Measurements from ENCODE around the gene NIM1K.
"Not testable (repeated sequence)": the region's sequence is repeated elsewhere in the genome, so short reads cannot be mapped to it uniquely, and the experiment has no call there.

NIM1K gene

GRCh38 chr5:43230707-43231106 is 38.7 kb downstream of the NIM1K start:
- DNase-seq (ENCODE audit: low read depth), result no peak

- DNase-seq (ENCODE audit: low read depth), result no peak
Measured at GRCh38 chr5:43231977-43232376, 40.0 kb downstream of the NIM1K start.

- DNase-seq (ENCODE audit: low read depth), result no peak
Measured at GRCh38 chr5:43232943-43233833, 41.2 kb downstream of the NIM1K start.

GRCh38 chr5:43233946-43234345 is 41.9 kb downstream of the NIM1K start:
- DNase-seq (ENCODE audit: low read depth), result no peak

DNA sequence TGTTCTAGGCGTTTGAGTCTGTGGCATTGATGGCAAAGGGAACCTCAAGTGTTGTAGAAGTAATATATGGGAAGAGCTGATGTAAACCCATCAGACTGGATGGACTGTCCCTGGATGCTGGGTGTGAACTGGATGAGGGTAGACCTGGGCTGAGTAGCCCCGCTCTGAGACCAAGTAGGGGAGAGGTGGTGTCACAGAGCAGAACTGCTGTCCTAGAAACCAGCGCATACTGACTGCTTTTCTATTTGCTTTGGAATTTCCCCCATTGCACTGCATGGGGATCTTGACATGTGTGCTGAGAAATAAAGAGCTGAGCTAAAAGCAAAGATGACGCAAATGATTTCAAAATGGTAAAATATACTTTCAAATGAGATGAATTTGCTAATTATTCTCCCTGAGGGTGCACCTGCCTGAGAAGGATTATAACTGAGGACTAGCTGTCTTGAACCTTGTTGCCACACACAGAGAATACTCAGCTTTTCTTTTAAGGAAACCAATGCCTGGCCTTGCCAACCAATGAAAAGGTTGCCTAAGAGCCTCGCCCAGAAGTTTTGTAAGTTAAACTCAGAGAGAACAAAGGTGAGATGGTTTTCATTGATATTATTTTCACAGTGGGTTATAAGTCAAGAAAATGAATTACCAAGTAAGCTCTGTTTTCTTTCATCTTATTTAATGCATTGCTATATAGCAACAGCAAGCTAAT is 44.8 kb downstream of the NIM1K start:
- no peak for DNase-seq (ENCODE audit: low read depth)

DNA sequence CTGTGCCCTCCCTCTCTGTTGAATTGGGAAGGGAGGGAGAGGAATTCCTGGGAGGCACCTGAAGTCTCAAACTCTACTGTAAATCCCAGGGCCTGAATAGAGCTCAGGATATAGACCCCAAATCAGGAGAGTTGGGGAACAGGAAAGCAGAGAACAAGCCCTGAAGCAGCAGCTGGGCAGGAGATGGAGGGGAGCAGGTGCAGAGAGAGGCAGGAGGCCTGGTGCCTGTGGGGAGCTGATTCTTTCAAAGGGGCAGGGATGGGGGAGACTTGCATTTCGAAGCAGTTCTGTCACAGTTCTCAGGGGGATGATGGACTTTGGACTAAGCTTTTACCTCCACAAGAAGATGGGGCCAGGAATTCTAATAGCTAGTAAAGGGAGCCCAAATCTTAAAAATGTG is 50.2 kb downstream of the NIM1K start:
- no peak for DNase-seq (ENCODE audit: low read depth)

DNA sequence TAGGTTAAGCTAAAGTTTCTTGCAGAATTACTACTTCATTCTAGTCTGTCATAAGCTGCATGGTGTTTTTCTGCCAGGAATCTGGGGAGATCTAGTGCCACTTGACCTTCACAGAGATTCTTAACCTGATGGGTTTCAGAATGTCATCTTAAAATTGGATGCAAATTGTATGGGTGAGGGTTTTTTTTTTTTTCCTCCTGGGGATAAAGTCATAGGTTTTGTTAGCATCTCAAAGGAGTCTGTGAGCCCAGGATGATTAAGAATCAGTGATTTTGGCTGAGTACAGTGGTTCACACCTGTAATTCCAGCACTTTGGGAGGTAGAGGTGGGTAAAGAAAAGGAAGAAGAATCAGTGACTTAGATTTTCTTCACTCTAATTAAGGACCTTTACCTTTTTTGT is 51.2 kb downstream of the NIM1K start:
- DNase-seq (ENCODE audit: low read depth), result no peak

DNA sequence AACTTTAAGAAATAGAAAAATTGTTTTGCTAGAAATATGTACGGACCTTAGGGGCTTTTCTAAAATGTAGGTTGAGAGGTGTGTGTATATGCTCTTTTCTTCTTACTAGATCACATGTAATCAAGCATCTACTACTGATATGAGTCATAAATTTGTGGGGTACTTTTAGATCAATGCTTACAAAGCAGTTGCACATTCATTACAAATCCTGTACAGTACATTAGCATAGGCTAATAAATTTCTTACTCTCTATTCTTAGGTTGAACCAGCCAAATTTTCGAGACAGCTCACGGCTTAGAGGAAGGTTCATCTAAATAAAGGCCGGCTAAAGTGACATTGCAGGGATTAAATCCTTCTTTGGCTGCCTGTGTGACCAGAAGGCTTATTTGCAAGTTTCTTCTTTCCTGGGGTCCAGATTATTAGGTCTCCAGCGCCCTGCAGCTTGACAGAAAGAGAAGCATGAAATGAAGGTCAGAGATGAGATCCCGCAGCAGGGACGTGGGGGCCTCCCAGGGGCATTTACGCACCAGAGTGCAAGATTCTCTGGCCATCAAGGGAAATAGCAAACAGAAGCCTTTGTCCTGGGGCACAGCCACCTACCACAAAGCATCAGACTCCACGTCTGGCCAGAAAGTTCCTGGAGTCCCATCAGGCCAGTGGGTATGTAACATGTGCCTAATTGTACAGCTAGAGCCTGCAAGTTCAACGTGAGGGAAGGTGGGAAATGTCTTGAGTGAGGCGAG is 53.0 kb downstream of the NIM1K start:
- no peak for DNase-seq (ENCODE audit: low read depth)

DNA sequence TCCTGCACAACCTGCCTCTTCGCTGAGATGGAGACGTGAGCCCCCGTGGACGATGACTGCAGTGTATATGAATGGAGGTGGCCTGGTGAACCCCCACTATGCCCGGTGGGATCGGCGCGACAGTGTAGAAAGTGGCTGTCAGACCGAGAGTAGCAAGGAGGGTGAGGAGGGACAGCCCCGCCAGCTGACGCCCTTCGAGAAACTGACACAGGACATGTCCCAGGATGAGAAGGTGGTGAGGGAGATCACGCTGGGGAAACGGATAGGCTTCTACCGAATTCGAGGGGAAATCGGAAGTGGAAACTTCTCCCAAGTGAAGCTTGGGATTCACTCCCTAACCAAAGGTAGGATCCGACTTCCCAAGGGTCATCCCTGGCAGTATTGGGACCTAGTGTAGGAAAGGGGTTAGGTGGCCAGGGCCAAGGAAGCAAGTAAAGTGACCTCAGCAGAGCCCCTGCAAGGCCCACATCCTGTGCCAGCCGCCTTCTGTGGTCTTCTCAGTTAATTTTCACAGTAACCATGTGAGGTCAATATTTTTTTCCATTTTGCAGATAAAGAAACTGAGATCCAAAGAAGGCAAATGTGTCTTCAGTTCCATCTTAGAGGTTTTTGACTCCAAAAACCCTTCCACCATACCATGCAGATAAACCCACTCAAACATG is 53.8 kb downstream of the NIM1K start:
- no peak for DNase-seq (ENCODE audit: low read depth)

GRCh38 chr5:43251754-43252153 is 59.7 kb downstream of the NIM1K start:
- DNase-seq (ENCODE audit: low read depth), result no peak

- no peak for DNase-seq (ENCODE audit: low read depth)
Measured at GRCh38 chr5:43255704-43256103, 63.7 kb downstream of the NIM1K start.

DNA sequence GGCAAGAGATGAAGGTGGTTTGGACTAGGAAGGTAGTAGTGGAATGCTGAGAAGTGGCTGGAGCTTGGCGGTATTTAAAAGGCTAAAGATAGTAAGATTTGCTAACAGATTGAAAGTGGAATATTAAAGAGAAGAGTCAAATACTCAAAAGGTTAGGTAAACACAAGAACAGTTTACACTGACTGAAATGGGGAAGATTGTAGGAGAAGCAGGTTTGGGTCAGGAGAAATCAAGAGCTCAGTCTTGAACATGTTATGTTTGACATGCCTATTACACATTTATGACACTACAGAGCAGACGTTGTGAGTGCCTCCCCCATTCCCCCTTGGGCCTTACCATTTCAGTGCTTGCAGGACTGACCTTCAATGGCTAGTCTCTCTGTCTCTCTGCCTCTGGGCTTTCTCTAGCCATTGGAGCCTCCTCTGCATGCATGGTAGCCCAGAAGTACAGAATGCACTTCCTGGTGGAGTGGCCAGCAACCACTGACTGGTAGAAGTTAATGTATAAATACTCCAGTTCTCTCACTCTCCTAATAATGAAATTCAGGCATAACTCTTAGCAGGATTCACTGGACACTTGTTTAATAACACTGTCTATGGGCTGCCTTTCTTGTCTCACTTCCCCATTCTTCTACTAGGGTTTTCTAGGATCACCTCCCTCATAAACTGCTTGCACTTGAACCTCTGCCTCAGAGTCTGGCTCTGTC is 64.4 kb downstream of the NIM1K start:
- DNase-seq (ENCODE audit: low read depth), result no peak

DNA sequence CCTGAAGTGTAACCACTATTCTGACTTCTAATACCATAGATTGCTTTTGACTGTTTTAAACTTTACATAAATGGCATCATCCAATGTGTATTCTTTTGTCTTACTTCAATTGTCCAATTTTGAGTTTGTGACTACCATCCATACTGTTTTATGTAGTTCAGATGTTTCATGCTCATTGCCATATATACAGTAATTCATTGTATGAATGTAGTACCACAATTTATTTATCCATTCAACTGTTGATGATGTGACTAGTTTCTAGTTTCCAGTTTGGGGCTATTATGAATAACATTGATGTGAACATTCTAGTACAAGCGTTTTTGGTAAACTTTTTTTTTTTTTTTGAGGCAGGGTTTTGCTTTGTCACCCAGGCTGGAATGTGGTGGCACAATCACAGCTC is 66.1 kb downstream of the NIM1K start:
- DNase-seq (ENCODE audit: low read depth), result no peak

- not testable (repeated sequence) for DNase-seq (ENCODE audit: low read depth)
Measured at GRCh38 chr5:43262269-43262668, 70.2 kb downstream of the NIM1K start.

GRCh38 chr5:43268188-43268820 is 76.3 kb downstream of the NIM1K start:
- DNase-seq (ENCODE audit: low read depth), result no peak

DNA sequence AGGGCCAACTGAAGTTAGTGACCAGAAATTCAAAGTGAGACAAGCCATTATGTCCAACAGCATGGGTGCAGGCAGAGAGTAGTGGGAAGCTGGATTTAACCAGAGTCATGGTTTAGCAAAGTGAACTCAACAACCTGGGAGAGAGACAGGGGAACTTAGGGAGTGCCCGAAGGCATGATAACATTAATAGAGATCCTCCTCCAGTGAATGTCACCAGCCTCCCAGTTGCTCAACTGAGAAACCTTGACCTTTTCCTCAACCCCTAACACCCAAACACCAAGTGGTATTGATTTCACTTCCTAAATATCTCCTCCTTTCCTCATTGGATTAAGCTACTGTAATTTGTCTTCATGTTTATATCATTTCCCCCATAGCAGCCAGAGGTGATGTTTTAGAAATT is 78.6 kb downstream of the NIM1K start:
- DNase-seq (ENCODE audit: low read depth), result no peak

DNA sequence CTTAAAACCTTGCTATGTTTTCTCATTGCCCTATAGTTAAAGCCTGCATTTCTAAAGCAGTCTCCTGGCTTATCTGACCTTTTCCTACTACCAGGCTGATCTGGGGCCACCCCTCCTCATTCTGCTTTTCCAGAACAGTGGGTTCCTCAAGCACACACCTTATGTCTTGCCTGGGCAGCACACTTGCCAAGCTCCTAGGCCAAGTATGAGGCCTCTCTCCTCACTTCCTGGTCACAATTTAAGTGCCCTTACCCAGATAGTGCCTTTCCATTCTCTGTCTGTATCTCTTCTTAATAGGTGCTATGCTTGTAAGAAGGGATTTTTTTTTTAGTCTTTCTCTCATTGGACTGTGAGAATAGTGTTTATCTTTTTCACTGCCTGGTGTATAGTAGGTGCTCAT is 81.5 kb downstream of the NIM1K start:
- no peak for DNase-seq (ENCODE audit: low read depth)

GRCh38 chr5:43274435-43275114 is 82.5 kb downstream of the NIM1K start:
- no peak for DNase-seq (ENCODE audit: low read depth)

DNA sequence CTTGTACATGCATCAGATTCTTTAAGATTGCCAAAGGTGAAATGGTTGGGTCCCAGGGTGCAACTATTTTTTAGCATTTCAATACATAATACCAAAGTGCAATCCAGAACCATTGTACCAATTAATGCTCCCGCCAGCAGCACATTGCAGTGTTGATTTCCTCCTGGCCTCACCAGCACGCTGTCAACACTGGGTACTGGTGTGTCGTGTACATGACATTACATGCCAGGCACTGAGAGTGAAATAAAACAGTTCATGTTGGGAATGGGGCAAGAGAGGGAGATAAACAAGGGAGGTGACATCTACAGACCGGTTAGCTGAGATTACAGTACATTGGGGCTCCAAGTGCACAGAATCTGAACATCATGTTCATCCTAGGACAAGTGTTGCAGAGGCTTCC is 83.4 kb downstream of the NIM1K start:
- no peak for DNase-seq (ENCODE audit: low read depth)

- no peak for DNase-seq (ENCODE audit: low read depth)
Measured at GRCh38 chr5:43279548-43280274, 87.7 kb downstream of the NIM1K start.
